Mucosa of descending colon (tissue), 3 donors: ENCODE measurements around the gene APBA2. TPM values are rescaled to one million over a fixed set of nuclear protein-coding genes. Genes with fewer than 3 reads are reported as not detected.

Experiments
- ATAC-seq: fragments of 200-7000 bp; cut with Tn5 transposase; one replicate; pipeline ENCODE4 v1.9.1; 2020; ENCODE audit warnings: mild to moderate bottlenecking, moderate library complexity
- DNase-seq, 3 donors: peaks; one replicate each; pipeline ENCODE4 v3.0.0-alpha.2; 2020
- H3K36me3 ChIP-seq: fragments of 200-600 bp; one replicate; pipeline ENCODE4 v1.8.0; 2021; ENCODE audit warnings: low read depth, mild to moderate bottlenecking
- H3K4me1 ChIP-seq: fragments of 200-600 bp; one replicate; pipeline ENCODE4 v1.8.0; 2021; ENCODE audit warnings: low read depth, mild to moderate bottlenecking
- H3K4me3 ChIP-seq: fragments of 200-600 bp; one replicate; pipeline ENCODE4 v1.8.0; 2021; ENCODE audit warnings: mild to moderate bottlenecking
- H3K9me3 ChIP-seq: fragments of 200-600 bp; one replicate; pipeline ENCODE4 v1.8.0; 2021; ENCODE audit warnings: mild to moderate bottlenecking
- CTCF ChIP-seq: fragments of 200-600 bp; IDR thresholded peaks from one replicate; pipeline ENCODE4 v1.8.0; 2022; ENCODE audit warnings: antibody characterized with exemption, mild to moderate bottlenecking
- intact Hi-C, 2 donors: fragments of 100-400 bp; cut with DNase I in 1 of 2; cut with micrococcal nuclease in 1 of 2; formaldehyde crosslinking; loops; one replicate each; pipeline versions ENCODE4 v1.11.0 to v1.11.1; 2022; cut with DNase I, micrococcal nuclease
- total RNA-seq, 3 donors: library from RNA; stranded (reverse); fragmentation: NEBNext Ultra II Directional in 2 of 3; extraction: Animal tissue kit (Norgen Biotek cat#: 25700) in 2 of 3; gene quantifications; one replicate each; pipeline versions ENCODE4 v1.2.1 to v1.2.4, GENCODE V29; 2021 to 2023
- donor health status: DM: no; HTN: no; CAD: no; lungs with moderate emphysema.
- donor health status: DM: no; HTN: no; CAD: no.
- donor health status: DM: no; HTN: yes; CAD: no.

Gene APBA2
- total RNA-seq, 3 donors from 2014 or later = 0.69 to 2.0 (median 1.2) TPM

GRCh38 chr15:28920781-28921331 lies 35.1 kb downstream of the APBA2 start:
- intact Hi-C loops = no loop called here
- no peaks in the 10 kb centered on the region for H3K36me3 ChIP-seq
- no peaks in the 10 kb centered on the region for H3K4me1 ChIP-seq
- ATAC-seq (no peak), DNase-seq (no peak)
- TF ChIP-seq CTCF = no peak
- no peaks in the 10 kb centered on the region for H3K9me3 ChIP-seq
- H3K4me3 ChIP-seq = no peak overlapping the region

- Histone ChIP-seq H3K4me3 (no peak overlapping the region), H3K36me3 (no peaks in the 10 kb centered on the region), H3K4me1 (no peaks in the 10 kb centered on the region), H3K9me3 (no peaks in the 10 kb centered on the region)
- ATAC-seq (no peak), DNase-seq (no peak)
- no peak for TF ChIP-seq CTCF
- intact Hi-C loops = no loop called here
These were observed 35.6 kb downstream of the APBA2 start for GRCh38 chr15:28921336-28921735.

GRCh38 chr15:28921919-28922706 lies 36.3 kb downstream of the APBA2 start:
- intact Hi-C loops = no loop called here
- H3K4me3 ChIP-seq = no peak overlapping the region
- H3K36me3 ChIP-seq = no peaks in the 10 kb centered on the region
- no peaks in the 10 kb centered on the region for H3K9me3 ChIP-seq
- no peak for ATAC-seq
- no peak for TF ChIP-seq CTCF
- no peak for DNase-seq
- no peaks in the 10 kb centered on the region for H3K4me1 ChIP-seq

- no peak for ATAC-seq
- DNase-seq = no peak
- Histone ChIP-seq H3K4me3 (no peak overlapping the region), H3K9me3 (no peaks in the 10 kb centered on the region), H3K36me3 (no peaks in the 10 kb centered on the region), H3K4me1 (no peaks in the 10 kb centered on the region)
- no peak for TF ChIP-seq CTCF
- intact Hi-C loops = no loop called here
These were observed 36.9 kb downstream of the APBA2 start for GRCh38 chr15:28922707-28923012.

- TF ChIP-seq CTCF = no peak
- no peak overlapping the region for H3K4me3 ChIP-seq
- H3K36me3 ChIP-seq = no peaks in the 10 kb centered on the region
- intact Hi-C loops = no loop called here
- H3K4me1 ChIP-seq = no peaks in the 10 kb centered on the region
- DNase-seq (no peak), ATAC-seq (no peak)
- no peaks in the 10 kb centered on the region for H3K9me3 ChIP-seq
These were observed 38.0 kb downstream of the APBA2 start for GRCh38 chr15:28923726-28924280.
